ENCODE results near the gene TAL1. TPM values are rescaled to one million over a fixed set of nuclear protein-coding genes. Genes with fewer than 3 reads are reported as not detected.

TAL1 gene
- total and polyA plus RNA-seq, 2 experiments from 2014 or later, result not detected

- no peaks in the 10 kb centered on the region for H3K9me2 ChIP-seq (ENCODE audit: insufficient read depth)
- ATAC-seq, result no peak
- Mint-ChIP-seq H3K4me1 (no peaks in the 10 kb centered on the region), H3K36me3 (ENCODE audit: low read depth) (peaks cover 18% of the 10 kb centered on the region), H3K27ac (no peak overlapping the region), H3K27me3 (ENCODE audit: insufficient read depth, low read depth, poor library complexity) (no peaks in the 10 kb centered on the region), H3K9me3 (no peaks in the 10 kb centered on the region), H3K4me3 (no peak overlapping the region)
- no peaks in the 10 kb centered on the region for H3K79me2 ChIP-seq (replicated peaks; ENCODE audit: insufficient read depth)
- no peaks in the 10 kb centered on the region for H3F3A ChIP-seq (replicated peaks; ENCODE audit: low read depth)
- DNase-seq (ENCODE audit: low spot score), result no peak
- TF ChIP-seq EZH2phosphoT487 (IDR thresholded peaks at IDR 0.05; ENCODE audit: unreplicated experiment), result no peak
- no peak overlapping the region for H3K27ac ChIP-seq (ENCODE audit: low read depth)
- H3K27me3 ChIP-seq (ENCODE audit: insufficient read depth), result 0 out of 2 replicates have a peak, but pooled peaks cover 5% of the 10 kb centered on the region
- no peak overlapping the region for H3K4me2 ChIP-seq
- no peak overlapping the region for H3K4me3 ChIP-seq
- H2AFZ ChIP-seq, result no peak overlapping the region
- H3K36me3 ChIP-seq (ENCODE audit: insufficient read depth), result peaks cover 16% of the 10 kb centered on the region; the same call in 1 of the 2 replicates
- H3K4me1 ChIP-seq (ENCODE audit: insufficient read depth), result no peaks in the 10 kb centered on the region
- H4K20me1 ChIP-seq (replicated peaks; ENCODE audit: insufficient read depth), result peaks cover 9% of the 10 kb centered on the region; the same call in 1 of the 2 replicates
These were observed 17.7 kb upstream of the TAL1 start for GRCh38 chr1:47249755-47250154.

GRCh38 chr1:47244339-47244862 lies 12.4 kb upstream of the TAL1 start:
- Mint-ChIP-seq H3K9me3 (no peaks in the 10 kb centered on the region), H3K36me3 (ENCODE audit: low read depth) (peaks cover 2% of the 10 kb centered on the region; the same call in 1 of the 3 replicates), H3K4me1 (peaks cover 10% of the 10 kb centered on the region), H3K27me3 (ENCODE audit: insufficient read depth, low read depth, poor library complexity) (no peaks in the 10 kb centered on the region), H3K4me3 (no peak overlapping the region), H3K27ac (no peak overlapping the region)
- Histone ChIP-seq H2AFZ (no peak overlapping the region), H3K79me2 (replicated peaks; ENCODE audit: insufficient read depth) (no peaks in the 10 kb centered on the region), H3K36me3 (ENCODE audit: insufficient read depth) (no peaks in the 10 kb centered on the region), H3F3A (replicated peaks; ENCODE audit: low read depth) (no peaks in the 10 kb centered on the region), H3K4me2 (no peak overlapping the region), H3K4me3 (no peak overlapping the region), H3K4me1 (ENCODE audit: insufficient read depth) (no peaks in the 10 kb centered on the region; the same call in 1 of the 2 replicates), H3K9me2 (ENCODE audit: insufficient read depth) (no peaks in the 10 kb centered on the region), H4K20me1 (replicated peaks; ENCODE audit: insufficient read depth) (no peaks in the 10 kb centered on the region; the same call in 1 of the 2 replicates), H3K27ac (ENCODE audit: low read depth) (no peak overlapping the region), H3K27me3 (ENCODE audit: insufficient read depth) (peaks cover 31% of the 10 kb centered on the region; the same call in 1 of the 2 replicates)
- ATAC-seq, result no peak
- DNase-seq (ENCODE audit: low spot score), result no peak
- TF ChIP-seq ZNF331 (CRISPR knock-in tag; IDR thresholded peaks at IDR 0.05; ENCODE audit: low read depth), result no peak
- TF ChIP-seq, protein P1, sequence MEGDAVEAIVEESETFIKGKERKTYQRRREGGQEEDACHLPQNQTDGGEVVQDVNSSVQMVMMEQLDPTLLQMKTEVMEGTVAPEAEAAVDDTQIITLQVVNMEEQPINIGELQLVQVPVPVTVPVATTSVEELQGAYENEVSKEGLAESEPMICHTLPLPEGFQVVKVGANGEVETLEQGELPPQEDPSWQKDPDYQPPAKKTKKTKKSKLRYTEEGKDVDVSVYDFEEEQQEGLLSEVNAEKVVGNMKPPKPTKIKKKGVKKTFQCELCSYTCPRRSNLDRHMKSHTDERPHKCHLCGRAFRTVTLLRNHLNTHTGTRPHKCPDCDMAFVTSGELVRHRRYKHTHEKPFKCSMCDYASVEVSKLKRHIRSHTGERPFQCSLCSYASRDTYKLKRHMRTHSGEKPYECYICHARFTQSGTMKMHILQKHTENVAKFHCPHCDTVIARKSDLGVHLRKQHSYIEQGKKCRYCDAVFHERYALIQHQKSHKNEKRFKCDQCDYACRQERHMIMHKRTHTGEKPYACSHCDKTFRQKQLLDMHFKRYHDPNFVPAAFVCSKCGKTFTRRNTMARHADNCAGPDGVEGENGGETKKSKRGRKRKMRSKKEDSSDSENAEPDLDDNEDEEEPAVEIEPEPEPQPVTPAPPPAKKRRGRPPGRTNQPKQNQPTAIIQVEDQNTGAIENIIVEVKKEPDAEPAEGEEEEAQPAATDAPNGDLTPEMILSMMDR (conservative IDR thresholded peaks at IDR 0.05; ENCODE audit: low read depth in 2 of 2), result no peak
- no peak for TF ChIP-seq ZNF114 (CRISPR knock-in tag; IDR thresholded peaks at IDR 0.05)
- no peak for TF ChIP-seq NANOG (IDR thresholded peaks at IDR 0.05; ENCODE audit: borderline replicate concordance)
- TF ChIP-seq CREB1 (CRISPR knock-in tag; IDR thresholded peaks at IDR 0.05; ENCODE audit: low read depth), result no peak
- TF ChIP-seq, protein P2, sequence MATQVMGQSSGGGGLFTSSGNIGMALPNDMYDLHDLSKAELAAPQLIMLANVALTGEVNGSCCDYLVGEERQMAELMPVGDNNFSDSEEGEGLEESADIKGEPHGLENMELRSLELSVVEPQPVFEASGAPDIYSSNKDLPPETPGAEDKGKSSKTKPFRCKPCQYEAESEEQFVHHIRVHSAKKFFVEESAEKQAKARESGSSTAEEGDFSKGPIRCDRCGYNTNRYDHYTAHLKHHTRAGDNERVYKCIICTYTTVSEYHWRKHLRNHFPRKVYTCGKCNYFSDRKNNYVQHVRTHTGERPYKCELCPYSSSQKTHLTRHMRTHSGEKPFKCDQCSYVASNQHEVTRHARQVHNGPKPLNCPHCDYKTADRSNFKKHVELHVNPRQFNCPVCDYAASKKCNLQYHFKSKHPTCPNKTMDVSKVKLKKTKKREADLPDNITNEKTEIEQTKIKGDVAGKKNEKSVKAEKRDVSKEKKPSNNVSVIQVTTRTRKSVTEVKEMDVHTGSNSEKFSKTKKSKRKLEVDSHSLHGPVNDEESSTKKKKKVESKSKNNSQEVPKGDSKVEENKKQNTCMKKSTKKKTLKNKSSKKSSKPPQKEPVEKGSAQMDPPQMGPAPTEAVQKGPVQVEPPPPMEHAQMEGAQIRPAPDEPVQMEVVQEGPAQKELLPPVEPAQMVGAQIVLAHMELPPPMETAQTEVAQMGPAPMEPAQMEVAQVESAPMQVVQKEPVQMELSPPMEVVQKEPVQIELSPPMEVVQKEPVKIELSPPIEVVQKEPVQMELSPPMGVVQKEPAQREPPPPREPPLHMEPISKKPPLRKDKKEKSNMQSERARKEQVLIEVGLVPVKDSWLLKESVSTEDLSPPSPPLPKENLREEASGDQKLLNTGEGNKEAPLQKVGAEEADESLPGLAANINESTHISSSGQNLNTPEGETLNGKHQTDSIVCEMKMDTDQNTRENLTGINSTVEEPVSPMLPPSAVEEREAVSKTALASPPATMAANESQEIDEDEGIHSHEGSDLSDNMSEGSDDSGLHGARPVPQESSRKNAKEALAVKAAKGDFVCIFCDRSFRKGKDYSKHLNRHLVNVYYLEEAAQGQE (IDR thresholded peaks at IDR 0.05; ENCODE audit: unreplicated experiment), result no peak
- TF ChIP-seq POLR2AphosphoS5 (IDR thresholded peaks at IDR 0.05; ENCODE audit: low read depth), result no peak
- no peak for TF ChIP-seq EZH2 (IDR thresholded peaks at IDR 0.05; ENCODE audit: low read depth, unreplicated experiment)
- TF ChIP-seq ZNF462 (CRISPR knock-in tag; IDR thresholded peaks at IDR 0.05), result no peak
- no peak for TF ChIP-seq STAT1 (IDR thresholded peaks at IDR 0.05; ENCODE audit: unreplicated experiment)
